Caco-2 (cell line): ENCODE results near the gene TLX1. TPM values are rescaled to one million over a fixed set of nuclear protein-coding genes. Genes with fewer than 3 reads are reported as not detected.

ENCODE experiments used
- BruUV-seq: library from RNA; stranded (reverse); fragments of 400-500 nt; replicated peaks from 2 replicates; lab custom pipeline; 2021; lab: Mats Ljungman, UMichigan
- CTCF ChIA-PET: fragments of 300-600 bp; sonication (Branson Sonifier 250); formaldehyde crosslinking; loops from one replicate; lab custom pipeline; 2022; ENCODE audit warnings: antibody characterized with exemption; lab: Charles Lee
- POLR2A ChIA-PET: fragments of 300-600 bp; sonication (Branson Sonifier 250); formaldehyde crosslinking; loops from one replicate; lab custom pipeline; 2022; ENCODE audit warnings: antibody characterized with exemption; lab: Charles Lee
- DNase-seq, 2 experiments: peaks; one replicate each; pipeline versions ENCODE4 v3.0.0 to v3.0.0-alpha.2; 2020 to 2022
- H3K27me3 ChIP-seq: replicated peaks from 2 replicates; pipeline ENCODE4 v1.6.0; 2011; ENCODE audit warnings: low read length; ENCODE audit not compliant: control insufficient read depth, insufficient read depth
- H3K36me3 ChIP-seq: 2 replicates; pipeline ENCODE4 v1.5.1; 2011; ENCODE audit warnings: low read length; ENCODE audit not compliant: control insufficient read depth, insufficient read depth
- H3K4me1 ChIP-seq: fragments of 250-450 bp; sonication (Bioruptor Pico); 2 replicates; pipeline ENCODE4 v1.5.1; 2020; ENCODE audit warnings: mild to moderate bottlenecking
- H3K4me3 ChIP-seq: 2 replicates; pipeline ENCODE4 v1.5.1; 2011; ENCODE audit warnings: low read depth, mild to moderate bottlenecking, control low read depth, low read length
- H3K9me3 ChIP-seq: fragments of 250-450 bp; sonication (Bioruptor Pico); 2 replicates; pipeline ENCODE4 v1.5.1; 2020; ENCODE audit warnings: mild to moderate bottlenecking, moderate library complexity
- H3K27ac Mint-ChIP-seq: one replicate; pipeline ENCODE4 v1.8.0; 2022; ENCODE audit warnings: mixed read lengths; ENCODE audit not compliant: unreplicated experiment
- H3K27me3 Mint-ChIP-seq: one replicate; pipeline ENCODE4 v1.8.0; 2022; ENCODE audit warnings: mixed read lengths; ENCODE audit not compliant: insufficient read depth, unreplicated experiment
- H3K36me3 Mint-ChIP-seq: one replicate; pipeline ENCODE4 v1.8.0; 2022; ENCODE audit warnings: mild to moderate bottlenecking, mixed read lengths; ENCODE audit not compliant: insufficient read depth, unreplicated experiment
- H3K4me1 Mint-ChIP-seq: one replicate; pipeline ENCODE4 v1.8.0; 2022; ENCODE audit warnings: low read depth, mixed read lengths; ENCODE audit not compliant: unreplicated experiment
- H3K4me3 Mint-ChIP-seq: one replicate; pipeline ENCODE4 v1.8.0; 2022; ENCODE audit warnings: mild to moderate bottlenecking, moderate library complexity, mixed read lengths; ENCODE audit not compliant: unreplicated experiment
- H3K9me3 Mint-ChIP-seq: one replicate; pipeline ENCODE4 v1.8.0; 2022; ENCODE audit warnings: mixed read lengths; ENCODE audit not compliant: unreplicated experiment
- intact Hi-C: fragments of 100-400 bp; cut with micrococcal nuclease; formaldehyde crosslinking; loops from one replicate; pipeline ENCODE4 v1.10.0; 2022; ENCODE audit not compliant: unreplicated experiment
- total RNA-seq: library from RNA; stranded (reverse); gene quantifications from 2 replicates; pipeline ENCODE4 v1.2.3, GENCODE V29; 2022
- TF ChIP-seq, protein P1 (sequence below), 2 experiments: fragments of 200-600 bp in 1 of 2; IDR thresholded peaks; 1 replicate in 1 of 2; 2 replicates in 1 of 2; pipeline versions ENCODE4 v1.5.1 to v1.8.0; 2011 to 2022; ENCODE audit warnings: antibody characterized with exemption in 1 of 2, control low read depth in 1 of 2, inconsistent platforms in 1 of 2, low read depth in 1 of 2, low read length in 1 of 2, mild to moderate bottlenecking in 1 of 2, moderate library complexity in 1 of 2; ENCODE audit not compliant: insufficient read depth in 1 of 2, severe bottlenecking in 1 of 2, unreplicated experiment in 1 of 2

TLX1 gene
- total RNA-seq, 1 experiment from 2014 or later = 2.3 TPM

DNA sequence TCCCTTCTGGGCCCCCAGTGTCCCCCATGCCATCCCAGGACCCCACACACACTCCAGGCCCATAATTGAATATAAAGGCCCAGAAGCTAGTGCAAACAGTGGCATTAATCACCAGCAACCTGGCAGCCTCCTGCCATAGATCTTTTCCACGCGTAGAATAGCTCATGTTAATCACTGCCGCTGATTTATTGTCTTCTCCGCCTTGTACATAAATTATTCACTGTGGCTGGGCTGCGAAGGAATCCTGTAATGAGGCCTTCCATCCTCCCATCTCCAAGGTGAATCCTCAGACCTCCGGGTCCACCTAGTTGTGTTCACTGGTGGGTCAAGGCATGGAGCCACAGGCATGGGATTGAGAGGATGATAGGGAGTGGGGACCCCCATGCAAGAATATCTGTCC, 36.1 kb upstream of the TLX1 start:
- Histone ChIP-seq H3K4me1 (peaks cover 35% of the 10 kb centered on the region), H3K9me3 (no peaks in the 10 kb centered on the region), H3K27me3 (no peaks in the 10 kb centered on the region), H3K36me3 (no peaks in the 10 kb centered on the region), H3K4me3 (no peak overlapping the region)
- Mint-ChIP-seq H3K9me3 (no peaks in the 10 kb centered on the region), H3K27me3 (no peaks in the 10 kb centered on the region), H3K27ac (no peak overlapping the region), H3K4me3 (no peak overlapping the region), H3K36me3 (no peaks in the 10 kb centered on the region), H3K4me1 (peaks cover 32% of the 10 kb centered on the region)
- ChIA-PET POLR2A (interaction anchor here (1.5 to 1.8 kb wide), 2 partner anchors 34 to 47 kb away, joined by 4 to 16 read pairs; no protein-coding TSS in a partner anchor), CTCF (interaction anchor here (0.5 to 12.8 kb wide), 29 partner anchors 10 to 1128 kb away, joined by 3 to 541 read pairs (median 5); partner anchors contain the start of genes HIF1AN, KAZALD1, PDZD7 and SFXN3)
- BruUV-seq = no TSS peak
- intact Hi-C loops = loop anchor here (1.0 to 2.0 kb wide), 4 partner anchors 18 to 54 kb away; partner anchors contain the start of gene KAZALD1
- no peak for DNase-seq
- TF ChIP-seq, protein P1, sequence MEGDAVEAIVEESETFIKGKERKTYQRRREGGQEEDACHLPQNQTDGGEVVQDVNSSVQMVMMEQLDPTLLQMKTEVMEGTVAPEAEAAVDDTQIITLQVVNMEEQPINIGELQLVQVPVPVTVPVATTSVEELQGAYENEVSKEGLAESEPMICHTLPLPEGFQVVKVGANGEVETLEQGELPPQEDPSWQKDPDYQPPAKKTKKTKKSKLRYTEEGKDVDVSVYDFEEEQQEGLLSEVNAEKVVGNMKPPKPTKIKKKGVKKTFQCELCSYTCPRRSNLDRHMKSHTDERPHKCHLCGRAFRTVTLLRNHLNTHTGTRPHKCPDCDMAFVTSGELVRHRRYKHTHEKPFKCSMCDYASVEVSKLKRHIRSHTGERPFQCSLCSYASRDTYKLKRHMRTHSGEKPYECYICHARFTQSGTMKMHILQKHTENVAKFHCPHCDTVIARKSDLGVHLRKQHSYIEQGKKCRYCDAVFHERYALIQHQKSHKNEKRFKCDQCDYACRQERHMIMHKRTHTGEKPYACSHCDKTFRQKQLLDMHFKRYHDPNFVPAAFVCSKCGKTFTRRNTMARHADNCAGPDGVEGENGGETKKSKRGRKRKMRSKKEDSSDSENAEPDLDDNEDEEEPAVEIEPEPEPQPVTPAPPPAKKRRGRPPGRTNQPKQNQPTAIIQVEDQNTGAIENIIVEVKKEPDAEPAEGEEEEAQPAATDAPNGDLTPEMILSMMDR (IDR thresholded peaks at IDR 0.05; ENCODE audit: insufficient read depth in 1 of 2, low read depth in 1 of 2, low read length in 1 of 2, severe bottlenecking in 1 of 2, unreplicated experiment in 1 of 2) = no peak

DNA sequence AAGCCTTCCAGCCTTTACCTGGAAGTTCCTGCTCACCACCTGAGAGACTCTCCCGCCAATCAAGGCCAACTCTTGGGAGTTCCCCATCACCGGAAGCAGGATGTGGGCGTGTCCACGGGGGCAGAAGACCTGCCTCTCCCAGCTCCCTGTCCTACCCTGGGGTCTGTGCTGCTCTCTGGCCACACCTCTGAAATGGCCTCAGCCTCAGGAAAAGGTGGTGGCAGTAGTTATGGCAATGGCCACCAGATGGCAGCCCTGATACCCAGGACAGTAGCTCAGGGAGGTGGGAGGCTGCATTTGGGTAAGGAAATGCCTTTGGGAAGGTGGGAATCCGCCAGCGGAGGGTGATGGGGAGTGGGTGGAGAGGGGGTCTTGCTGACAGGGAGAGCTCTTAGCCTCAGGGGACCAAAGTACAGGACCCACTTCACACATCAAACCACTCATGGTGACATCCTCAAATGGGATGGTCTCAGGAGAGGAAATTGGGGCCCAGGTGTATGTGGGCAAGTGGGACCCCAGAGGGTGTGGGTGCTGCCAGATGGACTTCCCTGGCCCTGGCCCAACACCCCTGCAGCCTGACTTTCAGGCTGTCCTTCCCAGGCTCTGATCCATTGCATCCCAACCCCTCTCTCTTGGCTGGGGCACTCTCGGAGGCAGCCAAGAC, 35.4 kb upstream of the TLX1 start:
- TF ChIP-seq, protein P1 (IDR thresholded peaks at IDR 0.05; ENCODE audit: insufficient read depth in 1 of 2, low read depth in 1 of 2, low read length in 1 of 2, severe bottlenecking in 1 of 2, unreplicated experiment in 1 of 2) = peak; percentile 88 to 90
- Histone ChIP-seq H3K36me3 (no peaks in the 10 kb centered on the region), H3K4me3 (no peak overlapping the region), H3K9me3 (no peaks in the 10 kb centered on the region), H3K4me1 (peaks cover 35% of the 10 kb centered on the region), H3K27me3 (no peaks in the 10 kb centered on the region)
- POLR2A ChIA-PET = interaction anchor here (0.8 to 1.8 kb wide), 3 partner anchors 35 to 46 kb away, joined by 4 to 16 read pairs (median 7); partner anchors contain the start of gene TLX1
- no peaks in the 10 kb centered on the region for H3K36me3 Mint-ChIP-seq
- peaks cover 32% of the 10 kb centered on the region for H3K4me1 Mint-ChIP-seq
- H3K27ac Mint-ChIP-seq = no peak overlapping the region
- peak; percentile 95 to 97 for DNase-seq
- intact Hi-C loops = loop anchor here (1.0 to 2.0 kb wide), 4 partner anchors 18 to 54 kb away; partner anchors contain the start of gene KAZALD1
- H3K4me3 Mint-ChIP-seq = no peak overlapping the region
- no TSS peak for BruUV-seq
- CTCF ChIA-PET = interaction anchor here (0.5 to 12.8 kb wide), 30 partner anchors 10 to 1129 kb away, joined by 3 to 541 read pairs (median 5); partner anchors contain the start of genes HIF1AN, KAZALD1, PDZD7 and SFXN3
- no peaks in the 10 kb centered on the region for H3K27me3 Mint-ChIP-seq
- H3K9me3 Mint-ChIP-seq = no peaks in the 10 kb centered on the region

DNA sequence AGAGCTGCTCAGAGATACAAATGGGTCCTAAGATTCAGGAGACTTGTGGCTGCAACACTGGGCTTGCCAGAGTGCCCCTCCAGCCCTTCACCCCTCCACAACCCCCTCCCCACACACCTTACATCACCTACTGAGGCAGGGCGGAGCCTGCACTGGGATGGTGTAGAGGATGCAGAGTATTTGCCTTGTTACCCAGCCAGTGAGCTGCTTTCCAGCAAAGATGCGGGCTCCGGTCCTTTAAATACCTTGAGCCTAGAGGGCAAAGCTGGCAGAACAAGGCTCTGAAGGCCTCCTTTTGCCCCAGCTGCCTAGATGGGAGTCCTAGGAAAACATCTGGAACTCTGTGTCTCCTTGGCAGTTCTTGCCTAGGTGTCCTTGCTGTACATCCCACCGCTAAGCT, 34.7 kb upstream of the TLX1 start:
- no TSS peak for BruUV-seq
- no peaks in the 10 kb centered on the region for H3K36me3 ChIP-seq
- POLR2A ChIA-PET = interaction anchor here (1.8 kb wide), 1 partner anchor 46 kb away, joined by 16 read pairs; no protein-coding TSS in a partner anchor
- Mint-ChIP-seq H3K9me3 (no peaks in the 10 kb centered on the region), H3K36me3 (no peaks in the 10 kb centered on the region), H3K4me3 (no peak overlapping the region), H3K27me3 (no peaks in the 10 kb centered on the region), H3K4me1 (peaks cover 25% of the 10 kb centered on the region), H3K27ac (no peak overlapping the region)
- TF ChIP-seq, protein P1 (IDR thresholded peaks at IDR 0.05; ENCODE audit: insufficient read depth in 1 of 2, low read depth in 1 of 2, low read length in 1 of 2, severe bottlenecking in 1 of 2, unreplicated experiment in 1 of 2) = no peak
- intact Hi-C loops = no loop called here
- peaks cover 35% of the 10 kb centered on the region for H3K4me1 ChIP-seq
- H3K9me3 ChIP-seq = no peaks in the 10 kb centered on the region
- CTCF ChIA-PET = interaction anchor here (0.8 to 12.8 kb wide), 12 partner anchors 11 to 55 kb away, joined by 3 to 541 read pairs (median 14); partner anchors contain the start of gene TLX1
- H3K27me3 ChIP-seq = no peaks in the 10 kb centered on the region
- no peak for DNase-seq
- no peak overlapping the region for H3K4me3 ChIP-seq
